Epidermal melanocyte (primary cell): ENCODE results near the gene ELSPBP1.
"Not testable (repeated sequence)": the region's sequence is repeated elsewhere in the genome, so short reads cannot be mapped to it uniquely, and the experiment has no call there.

Experiments used
- DNase-seq: peaks from one replicate; pipeline ENCODE4 v3.0.0; 2011; ENCODE audit warnings: low spot score; ENCODE audit not compliant: insufficient read length

ELSPBP1 gene

GRCh38 chr19:48041877-48042580 is 47.6 kb downstream of the ELSPBP1 start:
- no peak for DNase-seq

DNA sequence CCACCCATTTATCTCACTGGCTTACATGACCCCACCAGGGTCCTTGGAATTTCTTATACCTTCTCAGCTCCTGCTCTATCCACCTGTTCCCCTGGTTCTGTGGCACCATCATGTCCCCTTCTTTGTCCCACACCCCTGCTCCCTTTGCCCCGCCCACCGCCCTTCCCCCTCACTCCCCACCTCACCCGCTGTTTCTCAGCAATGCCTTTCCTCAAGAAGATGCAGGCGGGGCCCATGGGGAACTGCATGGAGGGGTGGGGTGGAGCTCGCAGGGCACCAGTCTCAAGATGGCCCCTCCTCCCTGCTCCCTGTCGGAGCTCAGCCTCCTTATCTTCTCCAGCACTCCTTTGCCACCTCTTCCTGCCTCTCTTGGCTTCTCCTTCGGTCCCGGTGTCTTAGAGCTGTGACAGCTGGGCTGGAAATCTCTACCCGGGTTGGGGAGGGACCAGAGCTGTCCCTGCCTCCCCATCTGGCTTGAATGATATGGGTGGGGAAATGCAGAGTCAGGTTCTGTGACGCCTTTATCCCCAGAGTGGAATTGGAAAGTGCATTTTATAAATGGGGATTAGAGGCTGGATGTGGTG is 49.3 kb downstream of the ELSPBP1 start, which contains the start of gene CABP5:
CABP5 (minus strand) TSS at position 405 of the 584 bp plus-strand sequence; CDS start at position 248, 157 bp downstream.
- no peak for DNase-seq

GRCh38 chr19:48044561-48044960 is 50.1 kb downstream of the ELSPBP1 start:
- DNase-seq: no peak

DNA sequence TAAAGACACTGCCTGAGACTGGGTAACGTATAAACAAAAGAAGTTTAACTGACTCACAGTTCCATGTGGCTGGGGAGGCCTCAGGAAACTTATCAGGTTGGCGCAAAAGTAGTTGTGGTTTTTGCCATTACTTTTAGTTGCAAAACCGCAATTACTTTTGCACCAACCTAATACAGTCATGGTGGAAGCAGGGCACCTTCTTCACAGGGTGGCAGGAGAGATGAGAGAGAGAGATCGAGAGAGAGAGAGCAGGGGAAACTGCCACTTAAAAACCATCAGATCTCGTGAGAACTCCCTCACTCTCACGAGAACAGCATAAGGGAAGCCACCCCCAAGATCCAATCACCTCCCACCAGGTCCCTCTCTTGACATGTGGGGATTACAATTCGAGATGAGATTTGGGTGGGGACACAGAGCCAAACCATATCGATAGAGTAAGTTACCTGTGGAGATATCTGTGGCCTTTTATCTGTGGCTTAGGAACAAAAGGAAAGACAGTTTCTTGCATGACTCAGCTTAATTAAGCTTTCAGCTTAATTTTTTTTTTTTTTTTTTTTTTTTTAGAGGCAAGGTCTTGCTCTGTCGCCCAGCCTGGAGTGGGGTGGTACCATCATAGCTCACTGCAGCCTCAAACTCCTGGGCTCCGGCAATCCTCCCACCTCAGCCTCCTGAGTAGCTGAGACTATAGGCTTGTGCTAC is 57.1 kb downstream of the ELSPBP1 start:
- no peak for DNase-seq

DNA sequence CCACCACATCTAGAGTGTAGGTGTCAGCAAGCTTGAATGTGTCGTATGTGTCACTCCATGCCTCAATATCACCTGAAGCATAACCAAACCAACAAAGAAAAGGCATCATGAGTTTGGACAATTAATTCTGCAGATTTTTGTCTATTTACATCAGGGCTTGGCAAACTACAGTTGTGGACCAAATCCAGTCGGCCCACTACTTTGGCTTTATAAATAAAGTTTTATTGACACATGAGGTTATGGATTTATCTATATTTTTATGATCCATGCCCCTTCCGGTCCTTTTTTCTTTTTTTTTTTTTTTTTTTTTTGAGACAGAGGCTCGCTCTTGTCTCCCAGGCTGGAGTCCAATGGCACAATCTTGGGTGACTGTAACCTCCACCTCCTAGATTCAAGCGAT is 58.6 kb downstream of the ELSPBP1 start:
- no peak for DNase-seq

DNA sequence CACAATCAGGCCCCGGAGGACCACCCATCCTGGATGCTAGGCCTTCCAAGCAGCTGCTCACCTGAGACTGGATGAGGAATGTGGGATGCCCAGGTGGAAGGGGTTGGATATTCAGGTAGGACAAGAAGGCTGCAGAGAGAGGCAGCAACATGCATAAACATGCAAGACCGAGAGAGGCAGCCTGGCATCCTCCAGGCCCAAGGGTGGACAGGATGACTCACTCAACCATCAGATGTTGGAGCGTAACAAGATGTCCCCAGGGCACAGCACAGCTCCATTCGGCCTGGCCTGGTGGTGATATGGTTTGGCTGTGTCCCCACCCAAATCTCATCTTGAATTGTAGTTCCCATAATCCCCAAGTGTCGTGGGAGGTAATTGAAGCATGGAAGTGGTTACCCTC is 59.4 kb downstream of the ELSPBP1 start:
- no peak for DNase-seq

DNA sequence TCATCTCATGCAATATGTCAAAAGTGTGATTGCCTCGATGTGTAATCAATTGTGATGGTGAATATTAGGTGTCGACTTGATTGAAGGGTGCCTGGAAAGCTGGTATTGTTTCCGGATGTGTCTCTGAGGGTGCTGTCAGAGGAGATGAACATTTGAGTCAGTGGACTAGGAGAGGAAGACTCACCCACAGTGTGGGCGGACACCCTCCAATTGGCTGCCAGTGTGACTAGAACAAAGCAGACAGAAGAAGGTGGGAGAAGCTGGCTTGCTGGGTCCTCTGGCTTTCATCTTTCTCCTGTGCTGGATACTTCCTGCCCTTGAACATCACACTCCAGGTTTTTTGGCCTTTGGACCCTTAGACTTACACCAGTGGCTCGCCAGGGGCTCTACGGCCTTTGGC is 64.9 kb downstream of the ELSPBP1 start:
- no peak for DNase-seq

DNA sequence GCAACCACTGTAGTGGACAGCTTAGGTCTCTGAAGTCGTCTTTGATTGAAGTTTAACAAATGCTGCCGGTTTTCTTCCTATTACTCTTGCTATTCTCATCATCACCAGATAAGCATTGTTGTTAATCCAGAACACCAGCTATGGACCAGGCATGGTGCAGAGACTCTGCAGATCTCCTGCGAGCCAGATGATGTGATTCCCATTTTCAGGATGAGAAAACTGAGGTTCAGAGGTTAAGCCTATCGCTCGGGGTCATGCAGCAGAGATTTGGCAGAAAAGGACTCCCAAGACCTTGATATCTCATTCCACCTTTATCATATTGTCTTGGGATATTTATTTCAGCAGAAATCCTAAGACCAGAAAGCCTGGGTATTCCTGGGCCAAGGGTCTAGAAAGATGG is 65.9 kb downstream of the ELSPBP1 start:
- no peak for DNase-seq

- no peak for DNase-seq
Observed at GRCh38 chr19:48061401-48062344, 67.2 kb downstream of the ELSPBP1 start.

- DNase-seq: no peak
Observed at GRCh38 chr19:48064509-48064908, 70.1 kb downstream of the ELSPBP1 start.

DNA sequence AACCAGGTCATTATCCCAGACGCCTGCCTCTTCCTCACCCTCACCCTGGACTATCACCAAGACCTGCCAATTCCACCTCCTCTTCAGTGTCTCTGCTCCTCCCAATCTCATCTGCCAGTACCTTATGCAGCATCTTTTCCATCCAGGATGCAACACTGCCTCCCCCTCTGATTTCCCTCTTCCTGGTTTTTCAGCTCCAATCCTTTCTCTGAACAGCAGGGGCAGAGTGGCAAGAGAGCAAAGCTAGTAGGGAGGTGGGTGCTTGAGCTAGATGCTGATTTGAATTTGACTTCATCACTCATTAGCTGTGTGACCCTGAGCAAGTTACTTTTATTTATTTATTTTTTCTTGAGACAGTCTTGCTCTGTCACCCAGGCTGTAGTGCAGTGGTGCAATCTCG is 75.0 kb downstream of the ELSPBP1 start:
- DNase-seq: no peak

DNA sequence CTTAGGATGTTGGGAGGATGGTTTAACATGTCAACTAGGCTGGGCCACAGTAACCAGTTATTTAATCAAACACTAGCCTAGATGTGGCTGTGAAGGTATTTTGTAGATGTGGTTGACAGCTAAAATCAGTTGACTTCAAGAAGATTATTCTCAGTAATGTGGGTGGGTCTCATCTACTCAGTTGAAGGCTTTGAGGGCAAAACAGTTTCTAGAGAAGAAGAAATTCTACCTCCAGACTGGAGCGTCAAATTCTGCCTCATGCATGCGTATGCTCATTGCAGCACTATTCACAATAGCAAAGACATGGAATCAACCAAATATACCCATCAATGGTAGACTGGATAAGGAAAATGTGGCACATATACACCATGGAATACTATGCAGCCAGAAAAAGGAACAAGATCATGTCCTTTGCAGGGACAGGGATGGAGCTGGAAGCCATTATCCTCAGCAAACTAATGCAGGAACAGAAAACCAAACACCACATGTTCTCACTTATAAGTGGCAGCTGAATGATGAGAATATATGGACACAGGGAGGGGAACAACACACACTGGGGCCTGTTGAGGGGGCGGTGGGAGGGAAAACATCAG is 75.8 kb downstream of the ELSPBP1 start:
- not testable (repeated sequence) for DNase-seq
